ENCODE measurements around the gene SLK. TPM values are rescaled to one million over a fixed set of nuclear protein-coding genes. Genes with fewer than 3 reads are reported as not detected.

The SLK gene
- total RNA-seq, 2 experiments from 2014 or later: 31.2 to 32.6 TPM

- H3K27ac Mint-ChIP-seq: no peak overlapping the region
- H3K9me3 Mint-ChIP-seq (ENCODE audit: low read depth): no peaks in the 10 kb centered on the region
- ATAC-seq: no peak
- no peaks in the 10 kb centered on the region for H3K4me1 Mint-ChIP-seq
- no peak for DNase-seq
- no peaks in the 10 kb centered on the region for H3K36me3 Mint-ChIP-seq
- H3K4me3 Mint-ChIP-seq: no peak overlapping the region
- H3K27me3 Mint-ChIP-seq: no peaks in the 10 kb centered on the region
- CTCF ChIA-PET: interaction anchor here (1.4 kb wide), 1 partner anchor 13 kb away, joined by 3 read pairs; no protein-coding TSS in a partner anchor
These were observed 36.5 kb upstream of the SLK start for GRCh38 chr10:103930449-103930848.

DNA sequence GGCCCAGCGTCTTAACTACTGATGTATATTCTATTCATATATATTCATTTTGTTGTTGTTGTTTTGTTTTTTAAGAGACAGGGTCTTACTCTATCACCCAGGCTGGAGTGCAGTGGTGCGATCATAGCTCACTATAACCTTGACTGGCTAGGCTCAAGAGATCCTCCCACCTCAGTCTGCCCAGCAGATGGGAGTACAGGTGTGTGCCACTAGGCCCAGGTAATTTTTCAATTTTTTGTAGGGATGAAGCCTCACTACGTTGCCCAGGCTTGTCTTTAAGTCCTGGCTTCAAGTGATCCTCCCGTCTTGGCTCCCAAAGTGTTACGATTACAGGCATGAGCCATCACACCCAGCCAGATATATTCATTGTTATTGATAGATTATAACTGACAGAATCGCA is 36.1 kb upstream of the SLK start:
- CTCF ChIA-PET: interaction anchor here (1.4 kb wide), 1 partner anchor 13 kb away, joined by 3 read pairs; no protein-coding TSS in a partner anchor
- Mint-ChIP-seq H3K4me1 (no peaks in the 10 kb centered on the region), H3K27me3 (no peaks in the 10 kb centered on the region), H3K27ac (no peak overlapping the region), H3K9me3 (ENCODE audit: low read depth) (no peaks in the 10 kb centered on the region), H3K4me3 (no peak overlapping the region), H3K36me3 (no peaks in the 10 kb centered on the region)
- ATAC-seq: no peak
- DNase-seq: no peak

DNA sequence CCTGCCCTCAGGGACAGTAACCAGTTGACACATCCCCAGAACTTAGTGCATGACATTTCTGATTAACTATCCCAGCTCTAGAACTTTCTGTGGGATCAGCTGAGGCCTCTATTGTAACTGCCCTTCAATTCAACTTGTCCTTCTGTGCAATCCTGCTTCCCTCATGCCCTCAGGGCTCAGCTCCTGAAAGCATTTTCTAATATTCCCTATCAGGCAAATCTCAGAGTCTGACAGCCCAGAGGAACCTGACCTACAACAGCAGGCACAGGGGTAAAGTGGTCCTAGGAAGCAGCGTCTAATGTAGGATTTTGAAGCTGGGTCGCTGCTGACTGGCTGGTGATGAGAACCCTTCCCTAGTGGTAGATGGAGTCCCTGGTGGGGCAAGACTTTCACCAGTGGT is 35.3 kb upstream of the SLK start:
- DNase-seq: no peak
- Mint-ChIP-seq H3K9me3 (ENCODE audit: low read depth) (no peaks in the 10 kb centered on the region), H3K27me3 (no peaks in the 10 kb centered on the region), H3K27ac (no peak overlapping the region), H3K4me3 (no peak overlapping the region), H3K4me1 (no peaks in the 10 kb centered on the region), H3K36me3 (no peaks in the 10 kb centered on the region)
- ATAC-seq: no peak
- CTCF ChIA-PET: interaction anchor here (1.4 to 1.6 kb wide), 2 partner anchors 10 to 12 kb away, joined by 3 read pairs; no protein-coding TSS in a partner anchor

DNA sequence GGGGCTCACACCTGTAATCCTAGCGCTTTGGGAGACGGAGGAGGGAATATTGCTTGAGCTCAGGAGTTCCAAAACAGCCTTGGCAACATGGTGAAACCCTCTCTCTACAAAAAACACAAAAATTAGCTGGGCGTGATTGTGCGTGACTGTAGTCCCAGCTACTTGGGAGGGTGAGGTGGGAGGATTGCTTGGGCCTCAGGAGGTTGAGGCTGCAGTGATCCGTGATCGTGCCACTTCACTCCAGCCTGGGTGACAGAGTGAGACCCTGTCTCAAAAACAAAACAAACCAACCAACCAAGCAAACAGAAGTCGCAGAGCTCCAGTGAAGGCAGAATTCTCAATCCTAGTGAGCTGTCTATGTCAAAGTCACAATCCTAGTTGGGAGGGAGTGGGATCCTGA is 34.7 kb upstream of the SLK start:
- CTCF ChIA-PET: interaction anchor here (1.6 kb wide), 1 partner anchor 11 kb away, joined by 3 read pairs; no protein-coding TSS in a partner anchor
- Mint-ChIP-seq H3K36me3 (no peaks in the 10 kb centered on the region), H3K4me1 (no peaks in the 10 kb centered on the region), H3K27ac (no peak overlapping the region), H3K4me3 (no peak overlapping the region), H3K9me3 (ENCODE audit: low read depth) (no peaks in the 10 kb centered on the region), H3K27me3 (no peaks in the 10 kb centered on the region)
- DNase-seq (no peak), ATAC-seq (no peak)

DNA sequence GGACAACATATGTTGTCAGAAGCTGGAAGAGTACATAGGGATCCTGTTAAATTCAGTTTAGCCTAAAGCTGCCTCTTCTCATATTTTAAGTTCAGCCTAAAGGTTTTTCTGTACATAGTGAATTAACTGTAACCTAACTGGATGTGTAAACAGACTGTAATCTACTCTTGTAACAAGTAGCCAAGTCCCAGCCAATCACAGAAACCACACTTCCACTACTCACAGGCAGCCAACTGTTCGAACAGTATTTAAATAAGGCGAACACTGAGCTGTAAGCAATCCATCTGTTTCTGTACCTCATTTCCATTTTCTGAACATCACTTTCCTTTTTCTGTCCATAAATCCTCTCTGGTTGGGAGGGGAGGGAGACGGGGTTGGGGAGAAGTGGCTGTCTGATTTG is 34.0 kb upstream of the SLK start:
- no peak for ATAC-seq
- no peak for DNase-seq
- H3K27me3 Mint-ChIP-seq: no peaks in the 10 kb centered on the region
- CTCF ChIA-PET: no interaction called here
- H3K27ac Mint-ChIP-seq: no peak overlapping the region
- no peaks in the 10 kb centered on the region for H3K36me3 Mint-ChIP-seq
- no peaks in the 10 kb centered on the region for H3K9me3 Mint-ChIP-seq (ENCODE audit: low read depth)
- H3K4me1 Mint-ChIP-seq: no peaks in the 10 kb centered on the region
- no peak overlapping the region for H3K4me3 Mint-ChIP-seq

DNA sequence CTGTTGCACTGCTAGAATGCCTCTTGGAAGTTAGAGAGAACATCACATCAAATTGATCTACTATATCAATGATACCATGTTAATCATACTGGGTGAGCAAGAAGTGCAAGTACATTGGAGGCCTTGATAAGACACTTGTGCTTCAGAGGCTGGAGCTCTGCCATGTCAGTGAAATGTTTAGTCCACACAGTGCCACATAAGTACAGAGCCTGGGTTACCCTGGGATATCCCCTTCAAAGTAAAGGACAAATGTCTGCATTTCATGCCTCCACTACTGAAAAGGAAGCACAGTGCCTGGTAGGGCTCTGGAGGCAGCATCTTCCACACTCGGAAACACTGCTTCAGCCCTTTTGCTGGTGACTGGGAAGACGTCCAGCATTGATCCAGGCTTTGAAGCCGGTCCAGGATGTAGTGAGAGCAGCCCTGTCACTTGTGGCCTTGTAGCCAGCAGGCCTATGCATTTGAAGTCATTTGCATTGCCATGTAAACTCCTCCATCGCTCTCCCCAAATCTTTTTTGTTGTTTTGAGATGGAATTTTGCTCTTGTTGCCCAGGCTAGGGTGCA is 33.3 kb upstream of the SLK start:
- CTCF ChIA-PET: no interaction called here
- no peaks in the 10 kb centered on the region for H3K4me1 Mint-ChIP-seq
- no peaks in the 10 kb centered on the region for H3K36me3 Mint-ChIP-seq
- ATAC-seq: no peak
- no peaks in the 10 kb centered on the region for H3K27me3 Mint-ChIP-seq
- no peaks in the 10 kb centered on the region for H3K9me3 Mint-ChIP-seq (ENCODE audit: low read depth)
- H3K27ac Mint-ChIP-seq: no peak overlapping the region
- DNase-seq: no peak
- no peak overlapping the region for H3K4me3 Mint-ChIP-seq

DNA sequence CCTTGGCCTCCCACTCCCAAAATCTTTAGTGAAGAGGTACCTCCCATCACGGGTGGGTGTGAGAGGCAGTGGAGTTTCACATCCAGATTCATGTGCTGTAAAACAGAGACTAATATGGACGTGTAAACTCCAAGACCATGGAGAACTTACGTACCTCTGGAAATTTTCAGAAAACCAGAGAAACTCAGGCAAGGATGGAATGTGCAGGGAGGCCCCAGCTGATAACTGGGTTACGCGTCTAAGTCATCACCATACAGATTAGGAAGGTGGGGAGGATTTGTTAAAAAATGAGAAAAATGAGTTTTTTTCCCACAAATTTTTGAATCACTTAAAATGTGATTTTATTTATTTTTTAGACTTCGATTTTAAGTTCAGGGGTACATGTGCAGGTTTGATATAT is 32.6 kb upstream of the SLK start:
- H3K36me3 Mint-ChIP-seq: no peaks in the 10 kb centered on the region
- DNase-seq (no peak), ATAC-seq (no peak)
- no peaks in the 10 kb centered on the region for H3K9me3 Mint-ChIP-seq (ENCODE audit: low read depth)
- H3K4me3 Mint-ChIP-seq: no peak overlapping the region
- CTCF ChIA-PET: no interaction called here
- H3K4me1 Mint-ChIP-seq: no peaks in the 10 kb centered on the region
- H3K27ac Mint-ChIP-seq: no peak overlapping the region
- H3K27me3 Mint-ChIP-seq: no peaks in the 10 kb centered on the region

DNA sequence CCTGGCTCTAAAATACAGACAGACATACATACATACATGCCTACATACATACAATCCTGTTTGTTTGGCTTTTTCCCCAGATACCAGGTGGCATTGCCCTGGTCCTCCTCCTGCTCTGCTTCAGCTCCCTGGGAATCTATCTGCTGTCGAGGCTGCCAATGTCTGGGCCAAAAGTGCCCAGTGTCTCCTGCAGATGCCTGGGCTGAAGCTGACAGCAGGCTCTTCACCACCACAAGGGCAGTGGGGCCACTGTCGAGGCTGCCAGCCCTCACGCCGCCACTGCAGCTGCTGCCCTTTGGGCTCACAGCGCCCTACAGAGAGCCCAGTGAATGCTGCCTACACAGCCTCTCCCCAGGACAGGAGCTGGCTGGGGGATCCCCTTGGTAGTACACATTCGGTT is 30.9 kb upstream of the SLK start:
- no peaks in the 10 kb centered on the region for H3K36me3 Mint-ChIP-seq
- no peaks in the 10 kb centered on the region for H3K4me1 Mint-ChIP-seq
- no peaks in the 10 kb centered on the region for H3K27me3 Mint-ChIP-seq
- CTCF ChIA-PET: no interaction called here
- no peak overlapping the region for H3K27ac Mint-ChIP-seq
- H3K9me3 Mint-ChIP-seq (ENCODE audit: low read depth): no peaks in the 10 kb centered on the region
- DNase-seq (no peak), ATAC-seq (no peak)
- no peak overlapping the region for H3K4me3 Mint-ChIP-seq

GRCh38 chr10:103939522-103939921 is 27.4 kb upstream of the SLK start:
- Mint-ChIP-seq H3K27ac (no peak overlapping the region), H3K36me3 (no peaks in the 10 kb centered on the region), H3K4me1 (no peaks in the 10 kb centered on the region), H3K4me3 (no peak overlapping the region), H3K27me3 (peaks cover 4% of the 10 kb centered on the region), H3K9me3 (ENCODE audit: low read depth) (no peaks in the 10 kb centered on the region)
- DNase-seq: no peak
- no peak for ATAC-seq
- CTCF ChIA-PET: no interaction called here

GRCh38 chr10:103941801-103942200 is 25.1 kb upstream of the SLK start:
- Mint-ChIP-seq H3K4me1 (no peaks in the 10 kb centered on the region), H3K27me3 (peaks cover 4% of the 10 kb centered on the region), H3K9me3 (ENCODE audit: low read depth) (no peaks in the 10 kb centered on the region), H3K4me3 (no peak overlapping the region), H3K27ac (no peak overlapping the region), H3K36me3 (no peaks in the 10 kb centered on the region)
- no peak for ATAC-seq
- DNase-seq: no peak
- CTCF ChIA-PET: interaction anchor here (1.2 kb wide), 1 partner anchor 14 kb away, joined by 3 read pairs; no protein-coding TSS in a partner anchor

GRCh38 chr10:103942866-103943265 is 24.1 kb upstream of the SLK start:
- H3K9me3 Mint-ChIP-seq (ENCODE audit: low read depth): no peaks in the 10 kb centered on the region
- H3K27ac Mint-ChIP-seq: no peak overlapping the region
- H3K4me3 Mint-ChIP-seq: no peak overlapping the region
- CTCF ChIA-PET: no interaction called here
- ATAC-seq (no peak), DNase-seq (no peak)
- H3K27me3 Mint-ChIP-seq: peaks cover 4% of the 10 kb centered on the region
- H3K4me1 Mint-ChIP-seq: peaks cover 8% of the 10 kb centered on the region
- H3K36me3 Mint-ChIP-seq: no peaks in the 10 kb centered on the region

- H3K27me3 Mint-ChIP-seq: peaks cover 3% of the 10 kb centered on the region
- peak overlapping the region; percentile 30 for H3K27ac Mint-ChIP-seq
- CTCF ChIA-PET: no interaction called here
- H3K4me3 Mint-ChIP-seq: peak overlapping the region; percentile 2
- H3K9me3 Mint-ChIP-seq (ENCODE audit: low read depth): no peaks in the 10 kb centered on the region
- DNase-seq: no peak
- H3K36me3 Mint-ChIP-seq: no peaks in the 10 kb centered on the region
- peaks cover 14% of the 10 kb centered on the region for H3K4me1 Mint-ChIP-seq
- ATAC-seq: peak; percentile 76
These were observed 19.0 kb upstream of the SLK start for GRCh38 chr10:103947799-103948516.

DNA sequence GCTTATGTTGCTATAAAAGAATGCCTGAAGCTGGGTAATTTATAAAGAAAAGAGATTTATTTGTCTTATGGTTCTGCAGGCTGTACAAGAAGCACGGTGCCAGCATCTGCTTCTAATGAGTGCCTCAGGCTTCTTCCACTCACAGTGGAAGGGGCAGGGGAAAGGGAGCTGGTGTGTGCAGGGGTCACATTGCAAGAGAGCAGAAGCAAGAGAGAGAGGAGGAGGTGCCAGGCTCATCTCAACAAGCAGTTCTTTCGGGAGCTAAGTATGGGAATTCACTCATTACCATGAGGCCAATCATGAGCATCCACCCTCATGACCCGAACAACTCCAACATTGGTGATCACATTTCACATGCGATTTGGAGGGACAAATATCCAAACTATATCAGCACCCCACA is 17.2 kb upstream of the SLK start:
- peaks cover 2% of the 10 kb centered on the region for H3K9me3 Mint-ChIP-seq (ENCODE audit: low read depth)
- CTCF ChIA-PET: no interaction called here
- H3K27me3 Mint-ChIP-seq: peaks cover 2% of the 10 kb centered on the region
- H3K36me3 Mint-ChIP-seq: peaks cover 4% of the 10 kb centered on the region
- ATAC-seq (no peak), DNase-seq (no peak)
- H3K4me1 Mint-ChIP-seq: peaks cover 14% of the 10 kb centered on the region
- no peak overlapping the region for H3K27ac Mint-ChIP-seq
- H3K4me3 Mint-ChIP-seq: no peak overlapping the region

DNA sequence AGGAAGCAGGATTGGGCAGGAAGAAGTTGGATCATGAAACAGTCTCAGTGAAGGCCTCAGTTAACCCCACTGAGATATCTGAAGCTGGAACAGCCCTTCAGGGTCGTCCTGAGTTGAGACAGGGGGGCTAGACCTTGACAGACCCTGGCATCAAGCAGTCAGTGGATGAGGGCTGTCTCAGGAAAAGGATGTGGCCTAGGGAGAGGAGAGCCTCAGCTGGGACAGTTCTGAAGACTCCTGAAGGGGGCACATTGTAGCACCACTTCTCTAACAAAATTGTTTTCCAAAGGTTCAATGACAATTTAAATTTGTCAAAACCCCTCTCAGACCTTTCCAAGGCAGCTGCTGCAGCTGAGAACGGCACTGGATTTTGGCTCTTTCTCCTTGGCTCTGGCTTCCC is 15.8 kb upstream of the SLK start:
- ATAC-seq: no peak
- peaks cover 2% of the 10 kb centered on the region for H3K27me3 Mint-ChIP-seq
- peaks cover 4% of the 10 kb centered on the region for H3K9me3 Mint-ChIP-seq (ENCODE audit: low read depth)
- DNase-seq: no peak
- H3K4me1 Mint-ChIP-seq: peaks cover 14% of the 10 kb centered on the region
- peaks cover 8% of the 10 kb centered on the region for H3K36me3 Mint-ChIP-seq
- CTCF ChIA-PET: no interaction called here
- no peak overlapping the region for H3K4me3 Mint-ChIP-seq
- H3K27ac Mint-ChIP-seq: no peak overlapping the region

All from activated CD8-positive, alpha-beta memory T cell treated with anti-CD3 and anti-CD28 coated beads, Interleukin-2, amount 10 ng/mL, durations not matched to agents 7 days and 5 days (primary cell).